Hepatocyte (in vitro differentiated cells): ENCODE results near the gene AHCY. TPM values are rescaled to one million over a fixed set of nuclear protein-coding genes. Genes with fewer than 3 reads are reported as not detected.

Experiments used
- DNase-seq: peaks from one replicate; pipeline ENCODE4 v3.0.0-alpha.2; 2016; ENCODE audit warnings: low spot score
- H2AFZ ChIP-seq: fragments of 200-600 bp; sonication (generic); 2 replicates; pipeline ENCODE4 v1.6.0; 2016; ENCODE audit warnings: antibody characterized with exemption, mild to moderate bottlenecking
- H3K27ac ChIP-seq: fragments of 200-600 bp; sonication (generic); 2 replicates; pipeline ENCODE4 v1.5.1; 2016; ENCODE audit warnings: mild to moderate bottlenecking
- H3K27me3 ChIP-seq: fragments of 200-600 bp; sonication (generic); 2 replicates; pipeline ENCODE4 v1.6.1; 2016
- H3K36me3 ChIP-seq: fragments of 200-600 bp; sonication (generic); replicated peaks from 2 replicates; pipeline ENCODE4 v1.5.1; 2016; ENCODE audit warnings: low read depth; ENCODE audit not compliant: insufficient read depth
- H3K4me1 ChIP-seq: fragments of 200-600 bp; sonication (generic); 2 replicates; pipeline ENCODE4 v1.5.1; 2016; ENCODE audit warnings: mild to moderate bottlenecking, moderate library complexity; ENCODE audit not compliant: insufficient read depth
- H3K4me2 ChIP-seq: fragments of 200-600 bp; sonication (generic); 2 replicates; pipeline ENCODE4 v1.6.0; 2016
- H3K4me3 ChIP-seq: fragments of 200-600 bp; sonication (generic); 2 replicates; pipeline ENCODE4 v1.5.1; 2016; ENCODE audit warnings: mild to moderate bottlenecking
- H3K79me2 ChIP-seq: fragments of 200-600 bp; sonication (generic); 2 replicates; pipeline ENCODE4 v1.6.0; 2017; ENCODE audit warnings: mild to moderate bottlenecking
- H3K9me2 ChIP-seq: fragments of 200-600 bp; sonication (generic); replicated peaks from 2 replicates; pipeline ENCODE4 v1.6.0; 2017; ENCODE audit warnings: mild to moderate bottlenecking; ENCODE audit not compliant: insufficient read depth
- H3K9me3 ChIP-seq: fragments of 200-600 bp; sonication (generic); 2 replicates; pipeline ENCODE4 v1.5.1; 2016; ENCODE audit warnings: low read depth, mild to moderate bottlenecking
- H4K20me1 ChIP-seq: fragments of 200-600 bp; sonication (generic); 2 replicates; pipeline ENCODE4 v1.6.0; 2016; ENCODE audit warnings: mild to moderate bottlenecking; ENCODE audit not compliant: insufficient read depth, poor library complexity, severe bottlenecking
- CTCF ChIP-seq: fragments of 200-600 bp; sonication (generic); IDR thresholded peaks from 2 replicates; pipeline ENCODE4 v1.5.1; 2016; ENCODE audit warnings: antibody characterized with exemption, mild to moderate bottlenecking; ENCODE audit not compliant: poor library complexity
- EZH2 ChIP-seq: fragments of 200-600 bp; sonication (generic); IDR thresholded peaks from 2 replicates; pipeline ENCODE4 v1.6.1; 2016; ENCODE audit warnings: antibody characterized with exemption, mild to moderate bottlenecking, borderline replicate concordance
- EZH2phosphoT487 ChIP-seq: fragments of 200-600 bp; sonication (generic); IDR thresholded peaks from one replicate; pipeline ENCODE4 v1.6.1; 2018; ENCODE audit warnings: antibody characterized with exemption, mild to moderate bottlenecking, low read depth, moderate library complexity; ENCODE audit not compliant: unreplicated experiment, severe bottlenecking
- WGBS: methylation state at CpG from one replicate; pipeline ENCODE4 v1.1.6; 2016; ENCODE audit warnings: low lambda C conversion rate; ENCODE audit errors: missing lambda C conversion rate; 5-methylcytosine and 5-hydroxymethylcytosine counted together
- polyA plus RNA-seq: library from polyadenylated mRNA; unstranded; fragments of >200 nt; fragmentation: Nextera tagmentation; extraction: Ambion mirVana; gene quantifications from 2 replicates; pipeline ENCODE4 v1.2.1, GENCODE V29; 2016
- total RNA-seq: library from RNA; depleted of rRNA; stranded (reverse); fragments of >200 nt; gene quantifications from 2 replicates; pipeline ENCODE4 v1.2.3, GENCODE V29; 2014

The AHCY gene
- total and polyA plus RNA-seq, 2 experiments from 2014 or later = 81.1 to 124 TPM

DNA sequence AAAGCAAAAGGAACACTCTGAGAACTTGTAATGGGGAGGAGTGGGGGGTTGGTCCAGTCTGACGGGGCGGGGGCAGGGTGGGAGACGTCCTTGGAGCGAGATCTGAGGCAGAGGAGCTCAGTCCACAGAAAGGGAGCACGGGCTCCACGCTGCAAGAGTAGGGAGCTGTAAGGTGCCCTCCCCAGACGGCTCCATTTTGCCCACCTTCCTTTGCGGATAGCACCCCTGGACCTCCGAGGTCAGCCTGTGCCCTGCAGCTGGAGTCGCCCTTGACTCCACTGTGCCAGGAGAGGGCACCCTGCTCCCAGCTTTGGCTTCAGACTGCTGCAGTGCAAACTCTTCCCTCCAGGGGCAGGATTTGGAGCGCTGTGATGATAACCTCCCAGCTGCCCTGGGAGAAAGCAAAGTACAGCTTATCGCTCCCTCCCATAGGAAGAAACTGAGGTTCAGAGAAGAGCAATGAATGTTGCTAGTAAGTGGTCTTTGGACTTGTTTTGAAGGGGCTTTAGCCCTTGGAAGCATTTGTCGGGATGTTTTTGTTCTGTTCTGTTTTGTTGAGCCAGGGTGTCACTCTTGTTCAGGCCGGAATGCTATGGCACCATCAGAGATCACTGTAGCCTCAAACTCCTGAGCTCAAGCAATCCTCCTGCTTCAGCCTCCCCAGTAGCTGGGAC lies 9.5 kb upstream of the AHCY start:
- Histone ChIP-seq H3K4me3 (no peak overlapping the region), H3K9me2 (no peaks in the 10 kb centered on the region), H3K27me3 (no peaks in the 10 kb centered on the region), H3K4me2 (peak overlapping the region; percentile 78), H3K27ac (peak overlapping the region; percentile 76), H3K4me1 (peaks cover 24% of the 10 kb centered on the region), H3K9me3 (no peaks in the 10 kb centered on the region), H2AFZ (peak overlapping the region; percentile 36), H4K20me1 (no peaks in the 10 kb centered on the region), H3K36me3 (no peaks in the 10 kb centered on the region), H3K79me2 (no peaks in the 10 kb centered on the region)
- DNase-seq = peak; percentile 94
- 12% methylated on average over 10 of the region's 14 CpGs for WGBS
- peak; percentile 100 for TF ChIP-seq CTCF
- no peak for TF ChIP-seq EZH2phosphoT487

DNA sequence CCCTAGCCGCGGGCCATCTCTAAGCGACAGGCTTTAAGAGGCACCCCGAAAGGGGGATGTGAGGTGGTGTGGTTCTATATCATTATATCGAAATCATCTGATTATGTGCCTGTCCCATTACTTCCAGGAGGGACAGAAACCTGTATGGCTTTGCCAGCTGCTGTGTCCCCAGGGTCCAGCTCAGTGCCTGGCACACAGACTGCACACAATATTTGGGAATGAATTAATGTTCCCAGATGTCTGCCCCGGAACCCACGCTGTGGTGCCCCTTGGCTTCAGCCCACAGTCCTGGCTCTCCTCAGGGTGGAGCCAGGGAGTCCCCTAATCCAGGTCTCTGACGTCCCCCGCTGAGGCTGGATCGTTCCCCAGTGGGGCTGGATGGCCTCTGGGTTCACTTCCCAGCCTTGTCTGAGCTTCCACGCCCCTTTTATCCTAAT lies 8.9 kb upstream of the AHCY start:
- no peaks in the 10 kb centered on the region for H3K9me2 ChIP-seq
- H3K4me1 ChIP-seq = peaks cover 24% of the 10 kb centered on the region
- peak overlapping the region; percentile 76 for H3K27ac ChIP-seq
- no peaks in the 10 kb centered on the region for H3K36me3 ChIP-seq
- 25% methylated on average over 11 of the region's 11 CpGs for WGBS
- H3K4me2 ChIP-seq = peak overlapping the region; percentile 78
- H3K4me3 ChIP-seq = no peak overlapping the region
- no peaks in the 10 kb centered on the region for H3K9me3 ChIP-seq
- no peaks in the 10 kb centered on the region for H3K79me2 ChIP-seq
- peak overlapping the region; percentile 66 for H2AFZ ChIP-seq
- no peak for TF ChIP-seq EZH2
- no peak for TF ChIP-seq EZH2phosphoT487
- no peak for TF ChIP-seq CTCF
- H3K27me3 ChIP-seq = no peaks in the 10 kb centered on the region
- no peaks in the 10 kb centered on the region for H4K20me1 ChIP-seq
- peak; percentile 46 for DNase-seq

DNA sequence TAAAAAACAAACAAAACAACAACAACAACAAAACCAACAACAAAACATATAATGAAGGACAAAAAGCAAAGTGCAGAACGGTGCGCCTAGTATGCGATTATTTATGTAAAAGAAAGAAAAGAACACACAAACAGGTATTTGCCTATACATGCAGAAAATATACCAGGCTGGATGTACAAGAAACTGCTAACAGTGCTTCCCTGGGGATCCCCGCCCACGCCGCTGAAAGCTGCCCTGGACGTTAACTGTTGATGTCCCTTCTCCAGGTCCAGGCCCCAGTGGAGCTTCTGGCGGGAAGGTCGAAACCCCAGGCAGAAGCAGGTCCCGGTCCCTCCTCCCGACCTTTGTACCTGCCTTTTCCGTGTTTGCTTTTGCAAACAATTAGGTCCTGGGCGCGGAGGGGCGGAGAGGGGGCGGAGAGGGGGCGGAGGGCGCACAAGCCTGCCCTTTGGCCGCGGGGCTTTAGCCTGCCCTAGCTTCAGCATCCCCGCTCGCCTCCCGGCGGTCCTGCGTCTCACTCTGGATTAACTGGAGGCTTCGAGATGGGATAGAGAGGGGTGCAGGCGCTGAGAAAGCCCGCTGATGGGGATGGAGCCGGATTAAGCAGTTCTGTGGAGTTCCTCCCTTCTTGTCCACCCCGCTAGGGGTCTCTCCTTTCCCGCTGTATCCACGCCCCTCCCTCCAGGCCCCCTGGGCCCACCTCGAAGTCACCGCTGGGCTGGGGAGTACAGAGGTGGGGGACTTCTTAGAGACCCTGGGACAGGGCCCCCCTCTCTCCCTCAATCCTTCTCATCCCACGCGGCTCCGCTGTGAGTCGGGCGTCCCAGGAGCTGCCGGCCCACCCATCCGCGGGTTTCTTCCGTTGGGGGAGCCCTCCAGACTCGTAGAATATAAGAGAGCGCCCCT lies 8.2 kb upstream of the AHCY start:
- no peaks in the 10 kb centered on the region for H4K20me1 ChIP-seq
- DNase-seq = peak; percentile 86
- H3K27me3 ChIP-seq = no peaks in the 10 kb centered on the region
- H3K4me3 ChIP-seq = peak overlapping the region; percentile 25
- TF ChIP-seq EZH2 (no peak), CTCF (peak; percentile 25)
- 12% methylated on average over 33 of the region's 45 CpGs for WGBS
- no peaks in the 10 kb centered on the region for H3K9me2 ChIP-seq
- H3K36me3 ChIP-seq = no peaks in the 10 kb centered on the region
- H3K4me2 ChIP-seq = peak overlapping the region; percentile 78
- H2AFZ ChIP-seq = peak overlapping the region; percentile 66
- no peaks in the 10 kb centered on the region for H3K9me3 ChIP-seq
- H3K79me2 ChIP-seq = no peaks in the 10 kb centered on the region
- H3K27ac ChIP-seq = peak overlapping the region; percentile 80
- peaks cover 24% of the 10 kb centered on the region for H3K4me1 ChIP-seq
